Panc1 (cell line): ENCODE measurements around the gene PHOX2A. TPM values are rescaled to one million over a fixed set of nuclear protein-coding genes. Genes with fewer than 3 reads are reported as not detected.

Experiments used
- ATAC-seq: fragments of 200-7000 bp; cut with Tn5 transposase; 2 replicates; pipeline ENCODE4 v1.9.1; 2020; ENCODE audit warnings: mild to moderate bottlenecking, moderate library complexity
- BruUV-seq: library from RNA; stranded (reverse); fragments of 400-500 nt; replicated peaks from 2 replicates; lab custom pipeline; 2021; lab: Mats Ljungman, UMichigan
- CTCF ChIA-PET: fragments of 300-600 bp; sonication (Branson Sonifier 250); formaldehyde crosslinking; loops from one replicate; lab custom pipeline; 2022; ENCODE audit warnings: antibody characterized with exemption; lab: Charles Lee
- POLR2A ChIA-PET: fragments of 300-600 bp; sonication (Branson Sonifier 250); formaldehyde crosslinking; loops from one replicate; lab custom pipeline; 2022; ENCODE audit warnings: antibody characterized with exemption; lab: Charles Lee
- DNase-seq: peaks from one replicate; pipeline ENCODE4 v3.0.0-alpha.2; 2010; ENCODE audit warnings: low read depth, low spot score
- H3K27ac ChIP-seq: 2 replicates; pipeline ENCODE4 v1.5.1; 2011; ENCODE audit warnings: mild to moderate bottlenecking, low read length, inconsistent platforms
- H3K27me3 ChIP-seq: fragments of 200-500 bp; sonication (Bioruptor generic); 2 replicates; pipeline ENCODE4 v1.6.0; 2014; ENCODE audit warnings: low read length, inconsistent platforms; ENCODE audit not compliant: control insufficient read depth, insufficient read depth
- H3K36me3 ChIP-seq: fragments of 200-500 bp; sonication (Bioruptor generic); 2 replicates; pipeline ENCODE4 v1.5.1; 2014; ENCODE audit warnings: inconsistent platforms, mild to moderate bottlenecking, low read length, moderate library complexity; ENCODE audit not compliant: control insufficient read depth, insufficient read depth
- H3K4me1 ChIP-seq: 2 replicates; pipeline ENCODE4 v1.5.1; 2011; ENCODE audit warnings: inconsistent platforms, mild to moderate bottlenecking, low read length, moderate library complexity; ENCODE audit not compliant: control insufficient read depth, insufficient read depth
- H3K4me3 ChIP-seq, 2 experiments: 2 replicates each; pipeline ENCODE4 v1.5.1; 2011 to 2012; ENCODE audit warnings: low read depth in 2 of 2, low read length in 2 of 2, mild to moderate bottlenecking in 2 of 2, inconsistent platforms in 1 of 2, moderate library complexity in 1 of 2
- H3K9me3 ChIP-seq: fragments of 200-500 bp; sonication (Bioruptor generic); 2 replicates; pipeline ENCODE4 v1.5.1; 2014; ENCODE audit warnings: low read depth, mild to moderate bottlenecking, inconsistent platforms, low read length, moderate library complexity; ENCODE audit not compliant: control insufficient read depth, insufficient read depth
- POLR2AphosphoS5 ChIP-seq: IDR thresholded peaks from 2 replicates; pipeline ENCODE4 v1.6.1; 2012; ENCODE audit warnings: mild to moderate bottlenecking, low read depth, low read length, moderate library complexity
- SIN3A ChIP-seq: IDR thresholded peaks from 2 replicates; pipeline ENCODE4 v1.6.1; 2012; ENCODE audit warnings: low read depth, mild to moderate bottlenecking, low read length, moderate library complexity, borderline replicate concordance; ENCODE audit not compliant: insufficient read depth
- TCF7L2 ChIP-seq: IDR thresholded peaks from 2 replicates; pipeline ENCODE4 v1.6.1; 2011; ENCODE audit warnings: mild to moderate bottlenecking, low read depth, low read length, inconsistent platforms
- in situ Hi-C: cut with HindIII; loops from 2 replicates; pipeline ENCODE4 v1.10.0; 2016; ENCODE audit warnings: low sequenced_read_pairs, low pct_unique_long_range_greater_than_20kb
- intact Hi-C: fragments of 100-400 bp; cut with micrococcal nuclease; formaldehyde crosslinking; loops from one replicate; pipeline ENCODE4 v1.10.0; 2022; ENCODE audit not compliant: unreplicated experiment
- total RNA-seq: library from RNA; stranded (reverse); gene quantifications from one replicate; pipeline ENCODE4 v1.2.1, GENCODE V29; 2021; ENCODE audit not compliant: unreplicated experiment
- TF ChIP-seq, protein P1 (sequence below), 2 experiments: IDR thresholded peaks; 2 replicates each; pipeline ENCODE4 v1.6.1; 2011 to 2012; ENCODE audit warnings: low read depth in 2 of 2, control low read depth in 1 of 2, low read length in 1 of 2, mild to moderate bottlenecking in 1 of 2, moderate library complexity in 1 of 2; ENCODE audit not compliant: insufficient read depth in 1 of 2
- TF ChIP-seq, protein P2 (sequence below): fragments of 450-650 bp; IDR thresholded peaks from 2 replicates; pipeline ENCODE4 v1.5.1; 2017; ENCODE audit warnings: mild to moderate bottlenecking

PHOX2A gene
- total RNA-seq, 1 experiment from 2014 or later = not detected

DNA sequence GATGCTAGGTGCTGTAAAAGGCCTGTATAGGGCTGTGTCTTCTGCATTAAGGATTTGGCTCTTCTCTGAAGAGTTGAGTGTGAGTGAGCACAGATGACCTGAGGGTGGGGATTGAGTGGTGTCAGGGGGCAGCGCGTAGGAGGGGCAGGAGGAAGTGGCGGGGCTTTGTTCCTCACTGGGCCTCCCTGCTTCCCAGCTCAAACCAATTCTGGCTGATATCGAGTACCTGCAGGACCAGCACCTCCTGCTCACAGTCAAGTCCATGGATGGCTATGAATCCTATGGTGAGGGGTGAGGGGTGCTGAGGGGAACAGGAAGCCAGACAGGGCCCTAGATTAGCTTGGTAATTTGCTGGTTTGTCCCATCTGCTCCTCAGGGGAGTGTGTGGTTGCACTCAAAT is 9.1 kb downstream of the PHOX2A start:
- intact Hi-C loops = no loop called here
- ChIA-PET CTCF (no interaction called here), POLR2A (no interaction called here)
- H3K27me3 ChIP-seq = no peaks in the 10 kb centered on the region
- DNase-seq (no peak), ATAC-seq (no peak)
- in situ Hi-C loops = no loop called here
- H3K36me3 ChIP-seq = peaks cover 15% of the 10 kb centered on the region
- TF ChIP-seq, protein P1, sequence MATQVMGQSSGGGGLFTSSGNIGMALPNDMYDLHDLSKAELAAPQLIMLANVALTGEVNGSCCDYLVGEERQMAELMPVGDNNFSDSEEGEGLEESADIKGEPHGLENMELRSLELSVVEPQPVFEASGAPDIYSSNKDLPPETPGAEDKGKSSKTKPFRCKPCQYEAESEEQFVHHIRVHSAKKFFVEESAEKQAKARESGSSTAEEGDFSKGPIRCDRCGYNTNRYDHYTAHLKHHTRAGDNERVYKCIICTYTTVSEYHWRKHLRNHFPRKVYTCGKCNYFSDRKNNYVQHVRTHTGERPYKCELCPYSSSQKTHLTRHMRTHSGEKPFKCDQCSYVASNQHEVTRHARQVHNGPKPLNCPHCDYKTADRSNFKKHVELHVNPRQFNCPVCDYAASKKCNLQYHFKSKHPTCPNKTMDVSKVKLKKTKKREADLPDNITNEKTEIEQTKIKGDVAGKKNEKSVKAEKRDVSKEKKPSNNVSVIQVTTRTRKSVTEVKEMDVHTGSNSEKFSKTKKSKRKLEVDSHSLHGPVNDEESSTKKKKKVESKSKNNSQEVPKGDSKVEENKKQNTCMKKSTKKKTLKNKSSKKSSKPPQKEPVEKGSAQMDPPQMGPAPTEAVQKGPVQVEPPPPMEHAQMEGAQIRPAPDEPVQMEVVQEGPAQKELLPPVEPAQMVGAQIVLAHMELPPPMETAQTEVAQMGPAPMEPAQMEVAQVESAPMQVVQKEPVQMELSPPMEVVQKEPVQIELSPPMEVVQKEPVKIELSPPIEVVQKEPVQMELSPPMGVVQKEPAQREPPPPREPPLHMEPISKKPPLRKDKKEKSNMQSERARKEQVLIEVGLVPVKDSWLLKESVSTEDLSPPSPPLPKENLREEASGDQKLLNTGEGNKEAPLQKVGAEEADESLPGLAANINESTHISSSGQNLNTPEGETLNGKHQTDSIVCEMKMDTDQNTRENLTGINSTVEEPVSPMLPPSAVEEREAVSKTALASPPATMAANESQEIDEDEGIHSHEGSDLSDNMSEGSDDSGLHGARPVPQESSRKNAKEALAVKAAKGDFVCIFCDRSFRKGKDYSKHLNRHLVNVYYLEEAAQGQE (IDR thresholded peaks at IDR 0.05; ENCODE audit: insufficient read depth in 1 of 2, low read depth in 2 of 2, low read length in 1 of 2) = no peak
- TF ChIP-seq TCF7L2 = no peak
- TF ChIP-seq, protein P2, sequence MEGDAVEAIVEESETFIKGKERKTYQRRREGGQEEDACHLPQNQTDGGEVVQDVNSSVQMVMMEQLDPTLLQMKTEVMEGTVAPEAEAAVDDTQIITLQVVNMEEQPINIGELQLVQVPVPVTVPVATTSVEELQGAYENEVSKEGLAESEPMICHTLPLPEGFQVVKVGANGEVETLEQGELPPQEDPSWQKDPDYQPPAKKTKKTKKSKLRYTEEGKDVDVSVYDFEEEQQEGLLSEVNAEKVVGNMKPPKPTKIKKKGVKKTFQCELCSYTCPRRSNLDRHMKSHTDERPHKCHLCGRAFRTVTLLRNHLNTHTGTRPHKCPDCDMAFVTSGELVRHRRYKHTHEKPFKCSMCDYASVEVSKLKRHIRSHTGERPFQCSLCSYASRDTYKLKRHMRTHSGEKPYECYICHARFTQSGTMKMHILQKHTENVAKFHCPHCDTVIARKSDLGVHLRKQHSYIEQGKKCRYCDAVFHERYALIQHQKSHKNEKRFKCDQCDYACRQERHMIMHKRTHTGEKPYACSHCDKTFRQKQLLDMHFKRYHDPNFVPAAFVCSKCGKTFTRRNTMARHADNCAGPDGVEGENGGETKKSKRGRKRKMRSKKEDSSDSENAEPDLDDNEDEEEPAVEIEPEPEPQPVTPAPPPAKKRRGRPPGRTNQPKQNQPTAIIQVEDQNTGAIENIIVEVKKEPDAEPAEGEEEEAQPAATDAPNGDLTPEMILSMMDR = no peak
- TF ChIP-seq POLR2AphosphoS5 = no peak
- no peak for TF ChIP-seq SIN3A
- H3K27ac ChIP-seq = no peak overlapping the region
- BruUV-seq = no TSS peak
- H3K4me3 ChIP-seq = no peak overlapping the region
- no peaks in the 10 kb centered on the region for H3K9me3 ChIP-seq
- H3K4me1 ChIP-seq = peaks cover 15% of the 10 kb centered on the region

DNA sequence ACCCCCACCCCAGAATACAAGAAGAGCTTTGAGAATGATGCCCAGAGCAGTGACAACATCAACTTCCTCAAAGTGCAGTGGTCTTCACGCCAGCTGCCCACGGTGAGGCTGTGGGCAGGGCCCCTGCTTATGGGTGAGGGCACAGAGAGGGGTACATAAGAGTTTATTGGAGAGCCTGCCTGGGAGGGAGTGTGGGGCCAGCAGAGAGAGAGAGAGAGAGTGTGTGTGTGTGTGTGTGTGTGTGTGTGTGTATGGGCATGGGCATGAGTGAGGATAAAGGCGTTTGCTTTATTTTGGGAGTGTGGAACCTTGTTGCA is 9.5 kb downstream of the PHOX2A start:
- Histone ChIP-seq H3K36me3 (peaks cover 15% of the 10 kb centered on the region), H3K4me1 (peaks cover 14% of the 10 kb centered on the region), H3K4me3 (no peak overlapping the region), H3K27ac (no peak overlapping the region), H3K9me3 (no peaks in the 10 kb centered on the region), H3K27me3 (no peaks in the 10 kb centered on the region)
- TF ChIP-seq, protein P2 = no peak
- TF ChIP-seq POLR2AphosphoS5 (no peak), SIN3A (no peak), TCF7L2 (no peak)
- TF ChIP-seq, protein P1 (IDR thresholded peaks at IDR 0.05; ENCODE audit: insufficient read depth in 1 of 2, low read depth in 2 of 2, low read length in 1 of 2) = no peak
- BruUV-seq = no TSS peak
- intact Hi-C loops (no loop called here), in situ Hi-C loops (no loop called here)
- DNase-seq (no peak), ATAC-seq (no peak)
- ChIA-PET POLR2A (no interaction called here), CTCF (no interaction called here)
